ENCODE results near the gene KLHL33. TPM values are rescaled to one million over a fixed set of nuclear protein-coding genes. Genes with fewer than 3 reads are reported as not detected.

KLHL33 gene
- total RNA-seq, 1 experiment from 2014 or later, result 0.14 TPM

- H3K4me1 Mint-ChIP-seq (ENCODE audit: insufficient read depth, unreplicated experiment), result no peaks in the 10 kb centered on the region
- no peak for DNase-seq (ENCODE audit: unreplicated experiment)
- intact Hi-C loops (cut with micrococcal nuclease), result no loop called here
- no peaks in the 10 kb centered on the region for H3K36me3 Mint-ChIP-seq (ENCODE audit: insufficient read depth, unreplicated experiment)
- no TSS peak for BruUV-seq (replicated peaks)
- no peak overlapping the region for H3K4me3 Mint-ChIP-seq (ENCODE audit: unreplicated experiment)
- ChIA-PET CTCF (interaction anchor here (1.6 kb wide), 1 partner anchor 16 kb away, joined by 7 read pairs; the partner anchor contains the start of genes APEX1 and OSGEP), POLR2A (no interaction called here)
- no peaks in the 10 kb centered on the region for H3K9me3 Mint-ChIP-seq (ENCODE audit: unreplicated experiment)
- TF ChIP-seq CTCF (IDR thresholded peaks at IDR 0.05; ENCODE audit: unreplicated experiment), result no peak
- no peak overlapping the region for H3K27ac Mint-ChIP-seq (ENCODE audit: low read depth, unreplicated experiment)
- no peaks in the 10 kb centered on the region for H3K27me3 Mint-ChIP-seq (ENCODE audit: insufficient read depth, unreplicated experiment)
Observed at GRCh38 chr14:20438664-20439063, 2.7 kb upstream of the KLHL33 start.

- Mint-ChIP-seq H3K36me3 (ENCODE audit: insufficient read depth, unreplicated experiment) (no peaks in the 10 kb centered on the region), H3K4me3 (ENCODE audit: unreplicated experiment) (no peak overlapping the region), H3K9me3 (ENCODE audit: unreplicated experiment) (no peaks in the 10 kb centered on the region), H3K27me3 (ENCODE audit: insufficient read depth, unreplicated experiment) (no peaks in the 10 kb centered on the region), H3K4me1 (ENCODE audit: insufficient read depth, unreplicated experiment) (no peaks in the 10 kb centered on the region), H3K27ac (ENCODE audit: low read depth, unreplicated experiment) (no peak overlapping the region)
- BruUV-seq (replicated peaks), result no TSS peak
- TF ChIP-seq CTCF (IDR thresholded peaks at IDR 0.05; ENCODE audit: unreplicated experiment), result no peak
- CTCF ChIA-PET, result interaction anchor here (0.6 to 1.2 kb wide), 3 partner anchors 17 to 177 kb away, joined by 3 read pairs; no protein-coding TSS in a partner anchor
- POLR2A ChIA-PET, result interaction anchor here (0.5 to 1.4 kb wide), 3 partner anchors 19 to 36 kb away, joined by 4 read pairs; partner anchors contain the start of genes APEX1 and OSGEP
- peak; percentile 73 for DNase-seq (ENCODE audit: unreplicated experiment)
- intact Hi-C loops (cut with micrococcal nuclease), result no loop called here
Observed at GRCh38 chr14:20436363-20436755, 393 bp upstream of the KLHL33 start.

GRCh38 chr14:20434701-20435581 lies 1.0 kb downstream of the KLHL33 start:
- POLR2A ChIA-PET, result no interaction called here

More at GRCh38 chr14:20434701-20435581, 1.0 kb downstream of the KLHL33 start:
- Mint-ChIP-seq H3K27me3 (ENCODE audit: insufficient read depth, unreplicated experiment) (no peaks in the 10 kb centered on the region), H3K9me3 (ENCODE audit: unreplicated experiment) (no peaks in the 10 kb centered on the region), H3K4me1 (ENCODE audit: insufficient read depth, unreplicated experiment) (no peaks in the 10 kb centered on the region), H3K4me3 (ENCODE audit: unreplicated experiment) (no peak overlapping the region), H3K27ac (ENCODE audit: low read depth, unreplicated experiment) (no peak overlapping the region), H3K36me3 (ENCODE audit: insufficient read depth, unreplicated experiment) (no peaks in the 10 kb centered on the region)
- no peak for DNase-seq (ENCODE audit: unreplicated experiment)
- intact Hi-C loops (cut with micrococcal nuclease), result no loop called here
- CTCF ChIA-PET, result interaction anchor here (0.6 to 1.4 kb wide), 2 partner anchors 13 to 19 kb away, joined by 3 to 4 read pairs; no protein-coding TSS in a partner anchor
- TF ChIP-seq CTCF (IDR thresholded peaks at IDR 0.05; ENCODE audit: unreplicated experiment), result no peak
- no TSS peak for BruUV-seq (replicated peaks)

All from MCF 10A (cell line).